Activated T-cell treated with anti-CD3 and anti-CD28 coated beads, Interleukin-2, amount 50 U/mL, for 24 hours (primary cell): ENCODE measurements around the gene CHPF.
A peak's percentile ranks its signal among the peaks of the same experiment; 100 is the strongest.

Source experiments
- DNase-seq: peaks from one replicate; pipeline ENCODE4 v3.0.0-alpha.2; 2020
- H3K27ac Mint-ChIP-seq: 2 replicates; pipeline ENCODE4 v1.8.0; 2020; ENCODE audit warnings: mild to moderate bottlenecking, mixed read lengths
- H3K27me3 Mint-ChIP-seq: 2 replicates; pipeline ENCODE4 v1.8.0; 2020; ENCODE audit warnings: mixed read lengths
- H3K36me3 Mint-ChIP-seq: 2 replicates; pipeline ENCODE4 v1.8.0; 2020; ENCODE audit warnings: low read depth, mixed read lengths
- H3K4me1 Mint-ChIP-seq: 2 replicates; pipeline ENCODE4 v1.8.0; 2020; ENCODE audit warnings: low read depth, mixed read lengths
- H3K4me3 Mint-ChIP-seq: 2 replicates; pipeline ENCODE4 v1.8.0; 2020; ENCODE audit warnings: mild to moderate bottlenecking, moderate library complexity, mixed read lengths
- H3K9me3 Mint-ChIP-seq: 2 replicates; pipeline ENCODE4 v1.8.0; 2020; ENCODE audit warnings: mixed read lengths

CHPF gene

GRCh38 chr2:219497495-219498279, 45.9 kb downstream of the CHPF start:
- peaks cover 27% of the 10 kb centered on the region for H3K36me3 Mint-ChIP-seq
- peak overlapping the region; percentile 84 for H3K4me3 Mint-ChIP-seq
- no peaks in the 10 kb centered on the region for H3K9me3 Mint-ChIP-seq
- H3K27me3 Mint-ChIP-seq: peaks cover 58% of the 10 kb centered on the region
- no peak overlapping the region for H3K27ac Mint-ChIP-seq
- peaks cover 42% of the 10 kb centered on the region for H3K4me1 Mint-ChIP-seq
- DNase-seq: peak; percentile 54

GRCh38 chr2:219496825-219497494, 46.6 kb downstream of the CHPF start:
- Mint-ChIP-seq H3K27ac (no peak overlapping the region), H3K4me3 (peak overlapping the region; percentile 84), H3K36me3 (peaks cover 20% of the 10 kb centered on the region), H3K9me3 (no peaks in the 10 kb centered on the region), H3K4me1 (peaks cover 42% of the 10 kb centered on the region), H3K27me3 (peaks cover 63% of the 10 kb centered on the region)
- DNase-seq: peak; percentile 41

GRCh38 chr2:219496247-219496824, 47.3 kb downstream of the CHPF start:
- H3K36me3 Mint-ChIP-seq: peaks cover 14% of the 10 kb centered on the region
- H3K4me3 Mint-ChIP-seq: no peak overlapping the region
- H3K27me3 Mint-ChIP-seq: peaks cover 67% of the 10 kb centered on the region
- H3K4me1 Mint-ChIP-seq: peaks cover 40% of the 10 kb centered on the region
- no peak overlapping the region for H3K27ac Mint-ChIP-seq
- H3K9me3 Mint-ChIP-seq: no peaks in the 10 kb centered on the region
- peak; percentile 42 for DNase-seq

GRCh38 chr2:219495531-219496122, 48.0 kb downstream of the CHPF start:
- H3K27me3 Mint-ChIP-seq: peaks cover 67% of the 10 kb centered on the region
- H3K4me3 Mint-ChIP-seq: no peak overlapping the region
- H3K36me3 Mint-ChIP-seq: peaks cover 11% of the 10 kb centered on the region
- peak; percentile 68 for DNase-seq
- H3K27ac Mint-ChIP-seq: no peak overlapping the region
- H3K9me3 Mint-ChIP-seq: no peaks in the 10 kb centered on the region
- peaks cover 37% of the 10 kb centered on the region for H3K4me1 Mint-ChIP-seq

- no peak overlapping the region for H3K27ac Mint-ChIP-seq
- peaks cover 11% of the 10 kb centered on the region for H3K36me3 Mint-ChIP-seq
- H3K4me3 Mint-ChIP-seq: no peak overlapping the region
- peaks cover 34% of the 10 kb centered on the region for H3K4me1 Mint-ChIP-seq
- DNase-seq: no peak
- no peaks in the 10 kb centered on the region for H3K9me3 Mint-ChIP-seq
- peaks cover 69% of the 10 kb centered on the region for H3K27me3 Mint-ChIP-seq
Observed at GRCh38 chr2:219494952-219495530, 48.6 kb downstream of the CHPF start.

DNA sequence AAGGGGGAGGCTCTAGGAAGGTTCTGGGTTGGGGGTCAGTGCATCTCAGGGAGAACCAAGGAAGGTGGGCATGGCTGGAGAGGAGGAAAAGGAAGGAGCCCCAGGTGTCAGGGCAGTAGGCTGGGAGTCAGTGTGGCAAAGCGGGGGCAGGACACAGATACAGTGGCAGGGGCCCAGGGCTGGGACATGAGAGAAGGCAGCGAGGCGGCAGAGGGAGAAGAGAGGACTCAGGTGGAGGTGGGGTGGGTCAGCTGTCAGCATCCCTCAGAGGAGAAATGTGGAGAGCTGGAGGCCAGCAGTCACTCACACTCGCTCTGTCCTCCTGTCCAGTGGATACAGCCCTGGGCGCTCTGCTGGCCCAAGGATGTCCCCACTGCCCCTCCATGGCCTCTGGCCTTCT, 50.5 kb downstream of the CHPF start:
- H3K27me3 Mint-ChIP-seq: peaks cover 70% of the 10 kb centered on the region
- DNase-seq: no peak
- no peak overlapping the region for H3K4me3 Mint-ChIP-seq
- H3K4me1 Mint-ChIP-seq: peaks cover 16% of the 10 kb centered on the region
- no peaks in the 10 kb centered on the region for H3K9me3 Mint-ChIP-seq
- H3K36me3 Mint-ChIP-seq: no peaks in the 10 kb centered on the region
- no peak overlapping the region for H3K27ac Mint-ChIP-seq

DNA sequence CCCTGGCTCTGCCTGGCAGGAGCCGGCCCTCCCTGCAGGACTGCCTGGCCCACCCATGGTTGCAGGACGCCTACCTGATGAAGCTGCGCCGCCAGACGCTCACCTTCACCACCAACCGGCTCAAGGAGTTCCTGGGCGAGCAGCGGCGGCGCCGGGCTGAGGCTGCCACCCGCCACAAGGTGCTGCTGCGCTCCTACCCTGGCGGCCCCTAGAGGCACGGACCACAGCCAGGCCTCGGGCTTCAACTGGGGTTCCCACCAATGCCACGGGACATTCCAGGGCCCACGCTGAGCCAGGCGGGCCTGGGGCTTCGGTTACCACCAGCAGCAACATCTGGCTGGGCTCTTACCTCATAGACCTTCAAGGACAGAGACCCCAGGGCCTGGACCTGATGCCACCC, 51.0 kb downstream of the CHPF start:
- Mint-ChIP-seq H3K27me3 (peaks cover 70% of the 10 kb centered on the region), H3K27ac (no peak overlapping the region), H3K9me3 (no peaks in the 10 kb centered on the region), H3K4me3 (no peak overlapping the region), H3K4me1 (peaks cover 11% of the 10 kb centered on the region), H3K36me3 (no peaks in the 10 kb centered on the region)
- DNase-seq: no peak

GRCh38 chr2:219491278-219491963, 52.2 kb downstream of the CHPF start:
- no peak for DNase-seq
- H3K36me3 Mint-ChIP-seq: no peaks in the 10 kb centered on the region
- no peaks in the 10 kb centered on the region for H3K9me3 Mint-ChIP-seq
- no peak overlapping the region for H3K4me3 Mint-ChIP-seq
- peaks cover 4% of the 10 kb centered on the region for H3K4me1 Mint-ChIP-seq
- no peak overlapping the region for H3K27ac Mint-ChIP-seq
- peaks cover 69% of the 10 kb centered on the region for H3K27me3 Mint-ChIP-seq

- Mint-ChIP-seq H3K27ac (no peak overlapping the region), H3K27me3 (peaks cover 69% of the 10 kb centered on the region), H3K4me1 (peaks cover 2% of the 10 kb centered on the region), H3K36me3 (no peaks in the 10 kb centered on the region), H3K9me3 (no peaks in the 10 kb centered on the region), H3K4me3 (no peak overlapping the region)
- DNase-seq: no peak
Observed at GRCh38 chr2:219490600-219491130, 52.9 kb downstream of the CHPF start.

GRCh38 chr2:219490186-219490585, 53.4 kb downstream of the CHPF start:
- no peaks in the 10 kb centered on the region for H3K9me3 Mint-ChIP-seq
- no peak overlapping the region for H3K27ac Mint-ChIP-seq
- no peak for DNase-seq
- H3K4me1 Mint-ChIP-seq: peaks cover under 1% of the 10 kb centered on the region
- H3K27me3 Mint-ChIP-seq: peaks cover 69% of the 10 kb centered on the region
- H3K4me3 Mint-ChIP-seq: no peak overlapping the region
- H3K36me3 Mint-ChIP-seq: no peaks in the 10 kb centered on the region

GRCh38 chr2:219489315-219489714, 54.3 kb downstream of the CHPF start:
- no peak overlapping the region for H3K27ac Mint-ChIP-seq
- H3K36me3 Mint-ChIP-seq: no peaks in the 10 kb centered on the region
- peaks cover 3% of the 10 kb centered on the region for H3K4me1 Mint-ChIP-seq
- peaks cover 65% of the 10 kb centered on the region for H3K27me3 Mint-ChIP-seq
- DNase-seq: no peak
- no peaks in the 10 kb centered on the region for H3K9me3 Mint-ChIP-seq
- no peak overlapping the region for H3K4me3 Mint-ChIP-seq
